Immature natural killer cell (primary cell): ENCODE data around the gene LEMD1. TPM values are rescaled to one million over a fixed set of nuclear protein-coding genes. Genes with fewer than 3 reads are reported as not detected.
"Not testable (repeated sequence)": the region's sequence is repeated elsewhere in the genome, so short reads cannot be mapped to it uniquely, and the experiment has no call there.

ENCODE experiments used
- DNase-seq, 3 donors: peaks; one replicate each; pipeline ENCODE4 v3.0.0; 2022; ENCODE audit warnings: mixed read lengths in 1 of 3
- H3K27ac Mint-ChIP-seq, 6 donors: one replicate each; pipeline ENCODE4 v1.8.0; 2020; ENCODE audit warnings: mixed read lengths in 6 of 6, mild to moderate bottlenecking in 5 of 6, inconsistent platforms in 4 of 6, moderate library complexity in 3 of 6
- H3K27me3 Mint-ChIP-seq, 3 donors: one replicate each; pipeline ENCODE4 v1.8.0; 2020 to 2021; ENCODE audit warnings: low read depth in 3 of 3, mild to moderate bottlenecking in 3 of 3, mixed read lengths in 3 of 3, moderate library complexity in 3 of 3, inconsistent platforms in 1 of 3
- H3K36me3 Mint-ChIP-seq, 3 donors: one replicate each; pipeline ENCODE4 v1.8.0; 2020; ENCODE audit warnings: mixed read lengths in 3 of 3, inconsistent platforms in 2 of 3, mild to moderate bottlenecking in 2 of 3
- H3K4me1 Mint-ChIP-seq, 2 donors: one replicate each; pipeline ENCODE4 v1.8.0; 2020; ENCODE audit warnings: inconsistent platforms in 2 of 2, mild to moderate bottlenecking in 2 of 2, mixed read lengths in 2 of 2, moderate library complexity in 1 of 2
- H3K4me3 Mint-ChIP-seq, 5 donors: one replicate each; pipeline ENCODE4 v1.8.0; 2020; ENCODE audit warnings: mild to moderate bottlenecking in 5 of 5, mixed read lengths in 5 of 5, inconsistent platforms in 3 of 5, moderate library complexity in 3 of 5
- H3K9me3 Mint-ChIP-seq, 6 donors: one replicate each; pipeline ENCODE4 v1.8.0; 2020; ENCODE audit warnings: mild to moderate bottlenecking in 6 of 6, mixed read lengths in 6 of 6, inconsistent platforms in 4 of 6, moderate library complexity in 3 of 6
- polyA plus RNA-seq, 3 donors: library from polyadenylated mRNA; unstranded; fragments of 300-500 nt; fragmentation: Illumina TruSeq; gene quantifications; one replicate each; pipeline ENCODE4 v1.2.3, GENCODE V29; 2021

LEMD1 gene
- polyA plus RNA-seq, 3 donors from 2014 or later, result not detected

- Mint-ChIP-seq H3K27me3 (peaks cover 0 to 11% (median 3%) of the 10 kb centered on the region in 3 donors), H3K27ac (no peak overlapping the region), H3K36me3 (no peaks in the 10 kb centered on the region), H3K4me1 (no peaks in the 10 kb centered on the region), H3K4me3 (no peak overlapping the region), H3K9me3 (no peaks in the 10 kb centered on the region)
- DNase-seq, result no peak
Observed at GRCh38 chr1:205398586-205398985, 23.3 kb downstream of the LEMD1 start.

DNA sequence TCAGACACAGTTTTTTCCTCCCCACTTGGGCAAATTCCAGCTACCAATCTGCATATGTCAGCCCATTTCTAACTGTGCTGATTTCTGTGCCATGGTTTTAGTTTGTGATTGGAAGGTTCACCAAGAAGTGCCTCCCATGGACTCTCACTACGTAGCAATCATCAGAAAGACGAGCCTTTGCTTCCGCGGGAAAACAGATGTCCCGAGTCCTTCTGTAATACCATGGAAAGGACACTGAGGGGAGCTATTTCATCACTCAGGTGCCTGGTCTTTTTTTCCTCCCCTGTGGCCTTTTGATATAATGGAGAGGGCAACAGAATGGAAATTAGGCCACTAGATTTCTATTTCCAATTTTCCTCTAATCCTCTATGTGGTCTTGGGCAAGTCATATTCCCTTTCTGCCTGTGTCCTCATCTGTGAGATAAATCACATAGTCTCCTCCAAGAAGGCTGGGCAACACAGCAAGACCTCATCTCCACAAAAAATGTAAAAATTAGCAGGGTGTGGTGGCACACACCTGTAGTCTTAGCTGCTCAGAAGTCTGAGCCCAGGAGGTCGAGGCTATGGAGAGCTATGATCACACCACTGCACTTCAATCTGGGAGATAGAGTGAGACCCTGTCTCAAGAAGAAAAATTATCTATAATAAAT lies 24.8 kb downstream of the LEMD1 start:
- H3K27me3 Mint-ChIP-seq, result peaks cover 3 to 12% (median 4%) of the 10 kb centered on the region in 3 donors
- H3K4me3 Mint-ChIP-seq, result no peak overlapping the region
- DNase-seq, result peak; percentile 31 to 43 (median 43)
- H3K9me3 Mint-ChIP-seq, result no peaks in the 10 kb centered on the region
- H3K4me1 Mint-ChIP-seq, result no peaks in the 10 kb centered on the region
- no peaks in the 10 kb centered on the region for H3K36me3 Mint-ChIP-seq
- H3K27ac Mint-ChIP-seq, result no peak overlapping the region

- no peaks in the 10 kb centered on the region for H3K4me1 Mint-ChIP-seq
- H3K4me3 Mint-ChIP-seq, result no peak overlapping the region
- no peaks in the 10 kb centered on the region for H3K36me3 Mint-ChIP-seq
- no peak for DNase-seq
- no peaks in the 10 kb centered on the region for H3K9me3 Mint-ChIP-seq
- peaks cover 3 to 12% (median 10%) of the 10 kb centered on the region in 3 donors for H3K27me3 Mint-ChIP-seq
- no peak overlapping the region for H3K27ac Mint-ChIP-seq
Observed at GRCh38 chr1:205395616-205396015, 26.2 kb downstream of the LEMD1 start.

- no peak for DNase-seq
- no peak overlapping the region for H3K27ac Mint-ChIP-seq
- no peaks in the 10 kb centered on the region for H3K36me3 Mint-ChIP-seq
- H3K4me1 Mint-ChIP-seq, result no peaks in the 10 kb centered on the region
- H3K9me3 Mint-ChIP-seq, result no peaks in the 10 kb centered on the region
- H3K27me3 Mint-ChIP-seq, result peaks cover 3 to 15% (median 12%) of the 10 kb centered on the region in 3 donors
- H3K4me3 Mint-ChIP-seq, result no peak overlapping the region
Observed at GRCh38 chr1:205392650-205393049, 29.2 kb downstream of the LEMD1 start.

GRCh38 chr1:205391386-205391785 lies 30.5 kb downstream of the LEMD1 start:
- Mint-ChIP-seq H3K9me3 (no peaks in the 10 kb centered on the region), H3K4me1 (no peaks in the 10 kb centered on the region), H3K36me3 (no peaks in the 10 kb centered on the region), H3K4me3 (no peak overlapping the region), H3K27me3 (peaks cover 3 to 18% (median 12%) of the 10 kb centered on the region in 3 donors), H3K27ac (no peak overlapping the region)
- no peak for DNase-seq

DNA sequence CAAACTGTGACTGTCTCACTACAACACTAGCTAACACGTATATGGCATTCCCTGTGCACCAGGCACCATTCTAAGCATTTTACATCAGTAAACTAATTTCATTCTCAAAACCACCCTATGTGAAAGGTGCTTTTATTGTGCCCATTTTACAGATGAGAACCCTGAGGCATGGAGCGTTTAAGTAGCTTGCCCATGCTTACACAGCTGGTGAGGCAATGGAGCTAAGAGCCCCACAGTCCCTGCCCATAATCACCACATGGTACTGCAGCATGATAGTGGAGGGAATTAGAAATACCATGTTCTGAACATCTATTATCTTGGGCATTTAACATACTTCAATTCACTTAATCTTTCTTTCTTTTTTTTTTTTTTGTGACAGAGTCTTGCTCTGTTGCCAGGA lies 34.0 kb downstream of the LEMD1 start:
- peaks cover 3 to 12% (median 10%) of the 10 kb centered on the region in 3 donors for H3K27me3 Mint-ChIP-seq
- no peaks in the 10 kb centered on the region for H3K9me3 Mint-ChIP-seq
- no peak overlapping the region for H3K4me3 Mint-ChIP-seq
- no peaks in the 10 kb centered on the region for H3K36me3 Mint-ChIP-seq
- no peak overlapping the region for H3K27ac Mint-ChIP-seq
- no peak for DNase-seq
- H3K4me1 Mint-ChIP-seq, result no peaks in the 10 kb centered on the region

DNA sequence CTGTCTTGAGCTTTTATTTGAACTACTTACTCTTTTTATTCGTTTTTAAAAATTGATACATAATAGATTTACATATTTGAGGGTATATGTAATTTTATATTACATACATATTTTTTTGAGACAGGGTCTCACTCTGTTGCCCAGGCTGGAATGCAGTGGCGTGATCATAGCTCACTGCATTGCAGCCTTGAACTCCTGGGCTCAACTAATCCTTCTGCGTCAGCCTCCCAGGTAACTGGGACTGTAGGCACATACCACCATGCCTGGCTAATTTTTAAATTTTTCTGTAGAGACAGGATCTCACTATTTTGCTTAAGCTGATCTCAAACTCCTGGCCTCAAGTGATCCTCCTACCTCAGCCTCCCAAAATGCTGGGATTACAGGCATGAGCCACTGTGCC lies 38.9 kb downstream of the LEMD1 start:
- H3K4me3 Mint-ChIP-seq, H3K27ac Mint-ChIP-seq, H3K4me1 Mint-ChIP-seq, H3K36me3 Mint-ChIP-seq, H3K27me3 Mint-ChIP-seq, DNase-seq, H3K9me3 Mint-ChIP-seq: not testable (repeated sequence)

DNA sequence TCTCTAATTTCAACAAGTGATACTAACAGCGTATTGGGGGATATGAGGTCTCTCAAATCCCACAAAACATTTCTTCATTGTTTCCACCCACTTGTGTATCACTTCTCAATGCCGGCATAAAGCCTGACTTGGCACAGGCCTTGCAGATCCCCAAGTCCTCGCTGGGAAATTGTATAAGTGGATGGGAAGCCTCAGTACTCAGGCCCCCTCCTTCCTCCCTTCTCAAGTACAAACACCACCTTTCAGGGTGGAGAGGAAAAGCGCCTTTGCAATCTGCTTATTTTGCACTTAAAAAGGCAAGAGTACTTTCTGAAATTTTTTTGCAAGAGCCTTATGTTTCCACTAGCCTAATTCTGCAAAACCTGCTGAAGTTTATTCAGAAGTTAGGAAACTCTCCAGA lies 39.3 kb downstream of the LEMD1 start:
- Mint-ChIP-seq H3K4me1 (no peaks in the 10 kb centered on the region), H3K27ac (no peak overlapping the region), H3K4me3 (no peak overlapping the region), H3K9me3 (no peaks in the 10 kb centered on the region), H3K27me3 (peaks cover 0 to 6% (median 4%) of the 10 kb centered on the region in 3 donors), H3K36me3 (no peaks in the 10 kb centered on the region)
- DNase-seq, result no peak

DNA sequence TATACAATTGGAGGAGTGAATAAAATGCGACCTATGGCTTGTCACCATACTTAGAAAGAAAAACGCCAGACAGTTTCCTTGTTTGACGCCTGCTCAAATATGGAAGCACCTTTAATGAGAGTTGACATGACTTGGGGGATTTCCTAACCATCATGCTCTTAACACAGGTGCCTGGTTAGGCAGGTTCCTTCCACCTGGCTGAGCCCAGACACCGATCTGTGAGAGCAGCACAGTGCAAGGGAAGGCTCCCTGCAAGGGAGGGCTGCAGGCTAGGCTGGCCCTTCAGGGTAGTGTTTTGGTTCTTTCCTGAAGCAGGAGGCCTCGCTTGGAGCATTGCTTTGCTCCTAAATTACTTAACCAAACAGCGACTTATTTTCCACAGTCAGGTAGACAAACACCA lies 40.6 kb downstream of the LEMD1 start:
- Mint-ChIP-seq H3K36me3 (no peaks in the 10 kb centered on the region), H3K4me3 (no peak overlapping the region), H3K4me1 (no peaks in the 10 kb centered on the region), H3K27ac (no peak overlapping the region), H3K9me3 (no peaks in the 10 kb centered on the region), H3K27me3 (peaks cover 0 to 6% (median 2%) of the 10 kb centered on the region in 3 donors)
- DNase-seq, result no peak

- no peaks in the 10 kb centered on the region for H3K4me1 Mint-ChIP-seq
- H3K36me3 Mint-ChIP-seq, result peaks cover 0 to 2% (median 0%) of the 10 kb centered on the region in 3 donors
- peaks cover 1 to 4% (median 4%) of the 10 kb centered on the region in 3 donors for H3K27me3 Mint-ChIP-seq
Observed at GRCh38 chr1:205380882-205381281, 41.0 kb downstream of the LEMD1 start.

DNA sequence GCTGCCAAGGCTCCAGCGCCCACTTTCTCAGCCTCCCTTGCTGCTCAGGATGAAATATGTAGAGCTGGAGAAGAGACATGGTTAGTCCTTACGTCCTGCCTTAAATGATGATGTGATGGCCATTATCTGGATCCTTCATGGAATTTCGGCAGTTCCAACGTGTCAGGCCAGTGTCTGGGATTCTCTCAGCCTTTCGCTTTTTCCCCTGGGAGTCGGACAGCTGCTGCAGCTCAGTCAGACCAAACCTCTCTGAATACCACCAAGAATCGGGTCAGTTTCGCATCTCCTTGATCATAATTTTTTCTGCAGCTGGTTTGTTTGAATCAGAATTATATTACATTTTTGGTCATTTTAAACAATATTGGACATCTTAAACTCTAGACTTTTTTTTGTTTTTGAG lies 42.8 kb downstream of the LEMD1 start:
- Mint-ChIP-seq H3K4me1 (peaks cover under 1 to 2% of the 10 kb centered on the region in 2 donors), H3K27me3 (peaks cover 2 to 9% (median 3%) of the 10 kb centered on the region in 3 donors), H3K9me3 (no peaks in the 10 kb centered on the region), H3K4me3 (no peak overlapping the region), H3K36me3 (peaks cover 0 to 4% (median 0%) of the 10 kb centered on the region in 3 donors), H3K27ac (no peak overlapping the region)
- DNase-seq, result no peak

More at GRCh38 chr1:205380882-205381281, 41.0 kb downstream of the LEMD1 start:
- Mint-ChIP-seq H3K27ac (no peak overlapping the region), H3K4me3 (no peak overlapping the region), H3K9me3 (no peaks in the 10 kb centered on the region)
- no peak for DNase-seq

DNA sequence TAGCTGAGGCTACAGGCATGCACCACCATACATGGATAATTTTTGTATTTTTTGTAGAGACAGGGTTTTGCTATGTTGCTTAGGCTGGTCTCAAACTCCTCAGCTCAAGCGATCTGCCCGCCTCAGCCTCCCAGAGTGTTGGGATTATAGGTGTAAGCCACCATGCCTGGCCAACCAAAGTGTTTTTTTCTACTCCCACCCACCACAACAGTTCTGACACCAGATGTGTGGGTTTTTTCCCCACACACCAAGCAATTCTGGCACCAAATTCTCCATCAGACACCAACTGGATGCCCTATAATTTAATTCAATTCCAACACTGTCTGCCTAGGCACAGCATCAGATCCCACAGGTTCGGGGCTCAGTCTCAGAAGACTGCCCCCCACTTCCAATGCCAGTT lies 44.5 kb downstream of the LEMD1 start:
- no peak for DNase-seq
- H3K4me3 Mint-ChIP-seq, result no peak overlapping the region
- H3K27ac Mint-ChIP-seq, result no peak overlapping the region
- peaks cover 4 to 10% (median 9%) of the 10 kb centered on the region in 3 donors for H3K27me3 Mint-ChIP-seq
- no peaks in the 10 kb centered on the region for H3K9me3 Mint-ChIP-seq
- H3K4me1 Mint-ChIP-seq, result peaks cover 3 to 5% of the 10 kb centered on the region in 2 donors
- peaks cover 0 to 4% (median 0%) of the 10 kb centered on the region in 3 donors for H3K36me3 Mint-ChIP-seq

DNA sequence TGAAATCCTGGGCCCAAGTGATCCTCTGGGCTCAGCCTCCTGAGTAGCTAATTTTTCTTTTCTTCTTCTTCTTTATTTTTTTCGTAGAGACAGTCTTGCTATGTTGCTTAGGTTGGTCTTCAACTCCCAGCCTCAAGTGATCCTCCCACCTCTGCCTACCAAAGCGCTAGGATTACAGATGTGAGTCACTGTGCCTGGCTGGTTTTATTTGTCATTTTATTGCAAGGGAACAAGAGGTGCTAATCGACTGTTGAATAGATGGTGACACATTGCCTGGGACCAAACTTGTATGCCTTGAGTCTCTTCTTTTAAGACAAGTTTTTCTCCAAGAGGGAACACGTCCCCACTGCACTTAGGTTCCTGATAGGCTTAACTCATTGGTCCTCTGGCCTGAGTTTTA lies 45.1 kb downstream of the LEMD1 start:
- no peak overlapping the region for H3K27ac Mint-ChIP-seq
- H3K9me3 Mint-ChIP-seq, result no peaks in the 10 kb centered on the region
- peaks cover 4 to 10% (median 9%) of the 10 kb centered on the region in 3 donors for H3K27me3 Mint-ChIP-seq
- no peak overlapping the region for H3K4me3 Mint-ChIP-seq
- H3K36me3 Mint-ChIP-seq, result peaks cover 0 to 4% (median 0%) of the 10 kb centered on the region in 3 donors
- H3K4me1 Mint-ChIP-seq, result peaks cover 3 to 5% of the 10 kb centered on the region in 2 donors
- DNase-seq, result no peak

- Mint-ChIP-seq H3K9me3 (no peaks in the 10 kb centered on the region), H3K36me3 (peaks cover 0 to 4% (median 0%) of the 10 kb centered on the region in 3 donors), H3K27me3 (peaks cover 4 to 10% (median 9%) of the 10 kb centered on the region in 3 donors), H3K27ac (no peak overlapping the region), H3K4me1 (peaks cover 3 to 5% of the 10 kb centered on the region in 2 donors), H3K4me3 (no peak overlapping the region)
- DNase-seq, result no peak
Observed at GRCh38 chr1:205375835-205376545, 45.9 kb downstream of the LEMD1 start.
